ENCODE results near the gene SPATA21. TPM values are rescaled to one million over a fixed set of nuclear protein-coding genes. Genes with fewer than 3 reads are reported as not detected.

The SPATA21 gene
- polyA plus RNA-seq, 3 donors: 0.24 to 0.26 TPM; not detected in 1

GRCh38 chr1:16392740-16393569 is 44.3 kb downstream of the SPATA21 start:
- no peak for DNase-seq (ENCODE audit: extremely low read depth in 1 of 11, low read depth in 9 of 11, low spot score in 4 of 11)

GRCh38 chr1:16391411-16391810 is 45.8 kb downstream of the SPATA21 start:
- no peak for DNase-seq (ENCODE audit: extremely low read depth in 1 of 11, low read depth in 9 of 11, low spot score in 4 of 11)

- no peak for DNase-seq (ENCODE audit: extremely low read depth in 1 of 11, low read depth in 9 of 11, low spot score in 4 of 11)
Observed at GRCh38 chr1:16387201-16388188, 49.7 kb downstream of the SPATA21 start.

GRCh38 chr1:16386454-16387113 is 50.6 kb downstream of the SPATA21 start:
- DNase-seq (ENCODE audit: extremely low read depth in 1 of 11, low read depth in 9 of 11, low spot score in 4 of 11): no peak

GRCh38 chr1:16385659-16386453 is 51.4 kb downstream of the SPATA21 start:
- DNase-seq (ENCODE audit: extremely low read depth in 1 of 11, low read depth in 9 of 11, low spot score in 4 of 11): no peak

- DNase-seq (ENCODE audit: extremely low read depth in 1 of 11, low read depth in 9 of 11, low spot score in 4 of 11): no peak
Observed at GRCh38 chr1:16383888-16384287, 53.3 kb downstream of the SPATA21 start.

- no peak for DNase-seq (ENCODE audit: extremely low read depth in 1 of 11, low read depth in 9 of 11, low spot score in 4 of 11)
Observed at GRCh38 chr1:16380868-16381267, 56.4 kb downstream of the SPATA21 start.

GRCh38 chr1:16378443-16378842 is 58.8 kb downstream of the SPATA21 start:
- no peak for DNase-seq (ENCODE audit: extremely low read depth in 1 of 11, low read depth in 9 of 11, low spot score in 4 of 11)

GRCh38 chr1:16376971-16377370 is 60.3 kb downstream of the SPATA21 start:
- DNase-seq (ENCODE audit: extremely low read depth in 1 of 11, low read depth in 9 of 11, low spot score in 4 of 11): no peak

- DNase-seq (ENCODE audit: extremely low read depth in 1 of 11, low read depth in 9 of 11, low spot score in 4 of 11): no peak
Observed at GRCh38 chr1:16375521-16376340, 61.5 kb downstream of the SPATA21 start.

- no peak for DNase-seq (ENCODE audit: extremely low read depth in 1 of 11, low read depth in 9 of 11, low spot score in 4 of 11)
Observed at GRCh38 chr1:16374266-16374665, 63.0 kb downstream of the SPATA21 start.

GRCh38 chr1:16372535-16373285 is 64.5 kb downstream of the SPATA21 start:
- DNase-seq (ENCODE audit: extremely low read depth in 1 of 11, low read depth in 9 of 11, low spot score in 4 of 11): no peak

GRCh38 chr1:16371725-16372124 is 65.5 kb downstream of the SPATA21 start:
- DNase-seq (ENCODE audit: extremely low read depth in 1 of 11, low read depth in 9 of 11, low spot score in 4 of 11): no peak

GRCh38 chr1:16369821-16370220 is 67.4 kb downstream of the SPATA21 start:
- no peak for DNase-seq (ENCODE audit: extremely low read depth in 1 of 11, low read depth in 9 of 11, low spot score in 4 of 11)

GRCh38 chr1:16367968-16368890 is 69.0 kb downstream of the SPATA21 start:
- no peak for DNase-seq (ENCODE audit: extremely low read depth in 1 of 11, low read depth in 9 of 11, low spot score in 4 of 11)

Measured in renal cortex interstitium (tissue), 11 donors.